HG02678 (cell line): ENCODE results near the gene USP21.
A peak's percentile ranks its signal among the peaks of the same experiment; 100 is the strongest.

ENCODE experiments used
- ATAC-seq: cut with Tn5 transposase; IDR thresholded peaks from one replicate; pipeline ENCODE4 v1.9.1; 2021; ENCODE audit warnings: mild to moderate bottlenecking, moderate library complexity; ENCODE audit not compliant: unreplicated experiment

The USP21 gene

DNA sequence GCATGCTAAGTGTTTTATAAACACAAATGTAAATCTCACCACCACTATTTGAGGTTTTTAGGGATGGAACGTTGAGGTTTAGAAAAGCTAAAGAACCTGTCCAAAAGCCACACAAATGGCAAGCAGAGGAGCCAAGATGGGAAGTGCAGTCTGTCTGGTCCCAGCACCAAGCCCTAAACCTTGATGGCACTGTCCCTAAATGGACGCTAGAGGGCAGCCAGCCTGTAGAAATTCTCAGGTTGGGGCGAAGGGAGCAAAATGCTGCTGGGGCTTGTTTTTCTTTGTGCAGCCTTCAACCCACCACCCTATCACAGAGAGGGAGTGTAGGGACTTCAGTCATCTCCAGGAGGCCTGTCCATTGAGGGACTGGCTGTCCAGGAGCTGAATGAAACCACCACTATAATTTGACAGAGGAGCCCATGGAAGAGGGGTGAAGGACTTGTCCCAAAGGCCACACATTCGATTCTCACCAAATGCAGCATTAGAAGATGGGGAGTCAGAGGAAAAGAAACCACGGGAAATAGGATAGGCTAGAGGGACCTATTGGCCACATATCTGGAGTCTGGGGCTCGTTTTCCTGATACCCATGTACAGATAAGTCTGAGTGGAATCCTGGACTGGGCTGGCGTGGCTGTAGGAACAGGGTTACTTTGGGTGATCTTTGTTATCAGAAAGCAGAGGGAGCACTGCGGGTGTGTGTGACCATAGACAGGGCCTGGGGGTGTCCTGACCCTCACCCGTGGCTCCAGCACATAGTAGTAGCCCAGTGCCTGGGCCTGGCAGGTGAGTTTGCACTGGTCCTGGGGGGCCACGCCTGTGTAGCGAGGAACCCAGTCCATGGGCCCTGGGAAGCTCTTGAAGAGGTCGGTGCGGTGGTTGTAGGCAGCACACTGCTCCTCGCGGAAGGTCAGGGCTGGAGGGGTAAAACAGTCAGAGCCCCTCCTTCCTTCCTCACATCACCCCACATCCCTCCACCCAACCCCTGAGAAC lies 33.5 kb downstream of the USP21 start:
- peak; percentile 73 for ATAC-seq

DNA sequence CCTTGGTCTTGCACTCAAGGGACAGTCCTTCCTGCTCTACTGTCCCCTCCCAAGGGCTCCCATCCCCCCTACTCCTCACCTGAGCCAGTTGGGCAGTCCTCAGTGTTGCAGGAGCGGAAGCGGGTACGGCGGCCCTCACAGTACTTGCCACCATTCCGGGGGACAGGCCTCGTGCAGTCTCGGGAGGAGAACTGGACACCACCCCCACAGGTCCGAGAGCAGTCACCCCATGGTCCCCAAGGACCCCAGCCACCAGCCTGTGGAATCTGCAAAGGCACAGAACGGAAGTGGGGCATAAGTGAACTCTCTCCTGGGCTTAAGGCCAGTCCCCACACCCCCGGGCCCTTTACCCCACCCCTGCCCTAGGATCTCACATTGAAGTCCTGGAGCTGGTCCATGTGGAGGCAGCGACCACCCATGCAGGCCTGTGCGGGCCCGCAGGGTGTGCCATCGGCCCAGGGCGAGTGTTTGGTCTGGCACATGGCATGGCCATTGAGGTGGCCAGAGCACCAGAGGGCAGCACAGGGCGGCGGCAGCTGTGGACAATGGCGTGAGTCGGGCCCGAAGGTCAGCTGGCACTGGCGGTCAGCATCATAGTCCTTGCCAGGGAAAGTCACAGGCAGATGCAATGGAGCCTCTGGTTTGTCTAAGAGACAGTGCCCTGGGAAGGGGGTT lies 34.4 kb downstream of the USP21 start:
- ATAC-seq, result no peak

DNA sequence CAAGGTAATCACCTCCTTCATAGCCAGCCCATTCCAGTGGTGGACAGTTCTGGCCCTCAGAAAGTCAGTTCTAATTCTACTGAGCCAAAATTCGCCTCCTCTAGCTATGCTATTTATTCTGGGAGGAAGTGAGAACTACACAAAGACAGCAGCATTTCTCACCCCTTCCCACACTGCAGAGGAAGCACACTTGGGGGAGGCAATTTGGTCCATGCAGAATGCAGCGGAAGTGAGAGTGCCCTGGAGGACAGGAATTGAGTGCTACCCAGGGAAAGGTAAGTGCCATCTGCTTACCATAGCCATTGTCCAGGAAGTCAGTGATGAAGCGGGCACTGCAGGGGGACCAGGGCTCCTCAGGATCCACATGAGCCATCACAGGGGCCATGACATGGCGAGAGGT lies 35.9 kb downstream of the USP21 start:
- ATAC-seq, result peak; percentile 66

DNA sequence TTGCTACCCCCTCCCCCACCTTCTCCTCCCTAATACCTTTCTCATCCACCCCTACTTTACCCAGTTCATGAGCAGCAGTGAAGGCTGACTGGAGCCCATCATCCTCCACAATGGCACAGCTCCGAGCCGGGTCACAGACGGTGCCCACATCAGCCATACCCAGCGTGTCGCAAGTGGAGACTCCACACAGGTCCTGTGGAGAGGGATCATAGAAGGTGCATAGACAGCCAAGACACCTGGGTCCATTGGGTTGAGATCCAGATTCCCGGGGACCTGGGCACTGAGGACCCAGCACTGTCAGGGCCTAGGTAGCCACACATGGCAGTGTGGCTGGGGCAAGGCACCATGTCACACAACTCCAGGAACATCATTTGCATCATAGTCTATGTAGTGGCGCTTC lies 36.8 kb downstream of the USP21 start:
- ATAC-seq, result no peak

DNA sequence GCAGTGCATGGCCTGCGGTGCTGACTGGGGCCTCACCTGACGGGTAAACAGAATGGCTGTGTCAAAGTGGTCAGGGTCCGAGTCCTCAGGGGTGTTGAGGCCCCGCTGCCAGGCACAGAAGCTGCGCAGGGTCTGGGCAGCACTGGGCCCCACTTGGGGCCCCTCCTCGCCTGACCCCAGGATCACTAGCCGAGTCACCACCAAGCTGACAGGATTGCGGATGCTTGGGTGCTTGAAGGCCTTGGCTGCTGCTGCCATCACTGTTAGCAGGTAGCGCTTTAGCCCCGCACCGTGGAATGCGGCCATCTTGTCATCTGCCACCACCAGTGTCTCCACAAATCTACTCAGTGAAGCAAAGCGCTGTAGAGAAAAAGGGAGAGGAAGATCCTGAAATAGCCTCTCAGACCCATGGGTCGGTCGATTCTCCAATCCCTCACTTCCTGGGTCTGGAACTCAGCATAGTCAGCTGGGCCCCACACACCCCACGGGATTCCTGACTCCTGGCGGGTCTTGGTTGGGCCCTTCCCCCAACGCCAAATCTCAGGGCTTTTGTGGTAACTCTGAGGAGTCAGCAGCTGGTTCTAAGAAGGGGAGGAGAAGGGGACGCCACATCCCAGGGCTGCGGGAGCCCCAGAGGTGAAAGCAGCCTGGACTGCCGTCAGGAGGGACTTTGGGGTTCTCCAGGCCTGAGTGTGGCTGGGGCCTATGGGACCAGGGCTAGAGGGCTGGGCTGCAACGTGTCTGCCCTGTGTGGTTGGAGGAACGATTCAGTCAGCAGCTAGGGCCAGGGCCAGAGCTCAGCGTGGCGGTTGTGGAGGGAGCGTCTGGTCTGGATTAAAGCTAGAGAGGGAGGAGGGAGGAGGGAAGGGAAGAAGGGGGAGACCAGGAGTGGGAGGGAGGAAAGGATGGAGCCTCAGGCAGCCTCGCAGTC lies 37.5 kb downstream of the USP21 start:
- ATAC-seq, result no peak

DNA sequence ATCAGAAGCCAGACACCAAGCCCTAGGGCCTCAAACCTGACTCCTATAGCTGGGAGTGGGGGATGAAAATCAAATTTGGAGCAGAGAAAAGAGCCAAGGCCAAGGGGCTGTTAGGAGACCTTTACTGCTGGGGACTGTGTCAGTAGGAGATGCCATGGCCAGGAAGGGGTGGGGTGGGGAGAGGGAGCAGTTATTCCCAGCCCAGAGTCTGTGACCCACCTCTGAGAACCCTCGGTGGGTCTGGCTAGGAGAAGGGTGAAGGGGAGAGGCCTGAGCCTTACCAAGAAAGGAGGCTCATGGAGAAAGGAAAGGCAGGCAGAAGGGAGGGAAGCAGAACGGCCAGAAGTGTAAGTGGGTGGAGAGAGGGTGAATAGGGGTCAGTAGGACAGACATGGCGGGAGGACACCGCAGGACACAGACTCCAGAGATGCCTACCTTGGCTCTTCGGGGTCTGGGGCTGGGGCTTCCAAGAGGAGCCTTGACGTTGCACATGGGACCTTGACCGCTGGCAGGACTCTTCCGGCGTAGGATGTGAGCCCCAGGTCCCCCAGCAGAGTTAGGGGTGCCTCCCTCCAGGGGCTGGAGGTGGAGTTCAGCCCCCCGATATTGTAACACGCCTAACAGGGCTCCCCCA lies 38.4 kb downstream of the USP21 start:
- ATAC-seq, result no peak

DNA sequence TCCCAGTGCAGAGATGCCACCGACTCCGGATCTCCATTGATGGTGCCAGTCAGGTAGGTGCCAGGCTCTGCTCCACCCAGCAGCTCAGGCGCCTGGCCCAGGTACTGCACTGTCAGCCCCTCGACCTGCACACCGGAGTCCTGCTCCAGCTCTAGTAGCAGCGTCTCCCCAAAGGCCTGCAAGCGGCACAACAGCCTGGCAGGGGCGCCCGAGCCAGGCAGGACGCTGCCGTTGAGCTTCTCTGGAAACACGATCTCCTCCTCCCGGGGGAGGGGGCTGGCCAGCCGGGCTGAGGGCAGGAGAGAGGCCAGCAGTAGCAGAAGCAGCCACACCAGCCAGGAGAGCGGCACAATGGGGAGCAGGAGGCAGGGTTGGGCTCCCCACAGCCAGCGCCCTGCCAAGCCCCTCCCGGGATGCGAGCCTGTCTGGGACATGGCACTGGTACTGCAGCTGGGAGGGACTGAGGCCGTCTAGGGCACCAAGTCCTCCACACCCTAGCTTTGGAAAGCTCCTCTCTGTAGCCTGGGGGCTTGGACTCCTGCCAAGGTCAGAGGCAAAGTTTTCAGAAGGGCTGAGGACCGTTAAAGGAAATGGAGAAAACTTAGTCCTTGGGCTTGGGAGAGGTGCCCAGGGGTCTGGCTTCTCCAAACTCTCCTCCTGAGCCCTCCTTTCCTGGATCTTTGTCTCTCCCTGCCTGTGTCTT lies 39.0 kb downstream of the USP21 start:
- ATAC-seq, result no peak

DNA sequence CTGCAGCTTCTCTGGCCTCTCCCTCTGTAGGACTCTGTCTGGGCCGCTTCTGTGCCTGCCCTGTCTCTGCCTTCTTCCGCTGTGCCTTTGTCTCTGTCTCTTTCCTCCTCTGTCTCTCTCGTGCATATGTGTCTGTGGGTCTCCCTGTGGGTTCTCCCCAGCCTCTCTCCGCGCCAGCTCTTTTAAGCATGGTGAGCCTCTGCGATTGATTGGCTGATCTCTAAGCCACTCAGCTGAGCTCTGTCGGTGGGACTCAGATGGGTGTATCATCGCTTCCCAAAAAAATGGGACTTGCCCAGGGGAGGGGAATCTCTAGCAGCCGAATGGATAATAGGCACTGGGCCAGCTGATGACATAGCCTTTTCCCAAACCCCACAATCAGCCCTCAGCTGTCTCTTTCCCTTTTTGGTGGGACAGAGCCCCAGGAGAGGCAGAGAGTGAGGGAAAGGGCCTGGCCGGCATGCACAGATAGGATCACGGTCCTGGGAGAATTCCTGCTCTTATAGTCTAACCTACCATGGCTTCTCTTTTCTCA lies 39.7 kb downstream of the USP21 start, which contains the start of gene ADAMTS4:
Gene ADAMTS4, minus strand, starts transcription at position 158 of the 535 bp plus-strand sequence. CDS start 427 bp downstream, outside the sequence.
- no peak for ATAC-seq

DNA sequence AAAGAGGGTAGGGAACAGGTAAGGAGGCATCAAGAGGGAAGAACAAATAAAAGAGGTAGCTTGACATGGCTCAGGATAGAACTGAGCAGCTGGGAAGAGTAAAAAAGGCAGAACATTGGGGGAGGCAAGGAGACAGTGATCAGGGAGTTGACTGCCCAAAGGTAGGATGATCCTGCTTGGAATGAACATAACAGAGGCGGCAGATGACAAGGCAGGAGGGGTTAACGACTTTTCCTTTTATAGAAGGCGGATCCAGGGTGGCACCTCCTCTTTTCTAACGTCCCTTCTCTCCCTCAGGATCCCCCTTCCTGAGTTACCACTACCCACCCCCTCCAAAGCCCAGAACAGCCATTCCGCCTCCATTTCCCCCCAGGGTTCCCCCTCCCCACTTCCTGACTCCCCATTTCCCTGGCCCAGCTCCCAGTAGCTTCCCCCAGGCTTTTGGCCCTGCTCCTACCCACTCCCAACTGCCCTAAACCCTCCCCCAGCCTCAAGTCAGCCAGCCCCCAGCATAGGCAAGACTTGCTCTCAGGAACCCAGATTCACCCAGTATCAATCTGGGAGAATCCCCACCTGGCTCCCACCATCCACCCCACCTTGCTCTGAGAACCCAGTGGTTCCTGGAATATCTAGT lies 40.3 kb downstream of the USP21 start:
- ATAC-seq, result no peak

DNA sequence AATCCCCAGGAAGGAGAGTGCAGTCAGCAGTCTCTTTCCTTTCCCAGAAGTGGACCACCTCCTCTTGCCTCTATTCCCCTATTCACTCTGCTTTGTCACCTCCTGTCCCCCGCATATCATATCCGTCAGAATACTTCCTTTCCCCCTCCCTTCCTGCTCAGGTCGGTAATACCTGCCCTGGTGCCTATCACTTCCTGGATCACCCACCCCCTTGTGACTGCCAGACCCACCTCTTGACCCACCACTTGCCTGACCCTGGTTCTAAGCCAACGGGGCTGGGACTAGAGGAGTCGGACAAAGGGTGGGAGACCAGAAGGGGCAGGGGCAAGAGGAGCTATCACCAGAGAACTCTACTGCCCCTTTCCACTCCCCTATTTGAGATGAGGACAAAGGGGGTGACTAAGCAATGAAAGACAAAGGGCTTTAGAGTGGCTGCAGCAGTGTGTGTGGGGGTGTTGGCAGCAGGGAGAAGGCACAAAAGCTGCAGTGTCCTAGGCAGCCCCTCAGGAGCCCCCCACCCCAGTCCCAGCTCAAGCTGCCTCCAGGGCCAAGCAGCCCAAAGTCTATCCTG lies 41.2 kb downstream of the USP21 start:
- no peak for ATAC-seq

DNA sequence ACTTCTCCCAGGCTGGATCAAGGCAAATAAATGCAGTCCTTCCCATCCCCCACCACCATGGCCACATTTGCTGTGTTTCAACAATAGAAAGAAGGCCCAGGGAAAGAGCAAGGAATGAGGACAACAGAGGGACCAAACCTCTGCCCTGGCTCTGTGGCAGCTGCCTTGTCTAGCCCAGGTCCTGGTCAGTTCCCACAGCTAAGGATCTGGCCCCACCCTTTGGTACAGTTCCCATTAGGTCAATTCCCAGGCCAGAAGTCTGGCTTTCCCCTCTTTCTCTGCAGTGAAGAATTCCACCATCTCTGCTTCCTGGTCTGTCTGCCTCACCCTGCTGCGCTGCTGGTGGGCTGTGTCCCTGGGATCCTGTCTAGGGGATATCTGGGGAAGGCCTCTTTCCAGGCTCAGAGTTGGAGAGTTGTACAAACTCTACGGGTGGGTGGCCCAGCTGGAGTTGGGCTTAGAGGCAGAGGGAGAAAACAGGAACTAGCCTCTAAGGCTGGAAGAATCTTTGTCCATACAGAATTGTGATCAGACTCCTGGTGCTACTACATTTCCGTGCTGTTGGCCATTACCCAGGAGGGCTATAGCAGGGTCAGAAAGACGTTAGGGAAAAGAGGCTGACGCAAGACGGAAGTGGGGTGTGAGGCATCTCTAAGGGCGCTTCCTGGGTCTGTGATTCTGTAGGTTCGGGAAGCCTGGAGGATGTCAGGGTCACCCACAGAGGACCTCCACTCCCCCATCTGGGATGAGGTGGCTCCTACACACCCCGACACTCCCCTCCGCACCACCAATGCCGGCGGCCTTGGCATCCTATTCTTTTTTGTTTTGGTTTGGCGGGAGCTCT lies 41.9 kb downstream of the USP21 start:
- no peak for ATAC-seq

DNA sequence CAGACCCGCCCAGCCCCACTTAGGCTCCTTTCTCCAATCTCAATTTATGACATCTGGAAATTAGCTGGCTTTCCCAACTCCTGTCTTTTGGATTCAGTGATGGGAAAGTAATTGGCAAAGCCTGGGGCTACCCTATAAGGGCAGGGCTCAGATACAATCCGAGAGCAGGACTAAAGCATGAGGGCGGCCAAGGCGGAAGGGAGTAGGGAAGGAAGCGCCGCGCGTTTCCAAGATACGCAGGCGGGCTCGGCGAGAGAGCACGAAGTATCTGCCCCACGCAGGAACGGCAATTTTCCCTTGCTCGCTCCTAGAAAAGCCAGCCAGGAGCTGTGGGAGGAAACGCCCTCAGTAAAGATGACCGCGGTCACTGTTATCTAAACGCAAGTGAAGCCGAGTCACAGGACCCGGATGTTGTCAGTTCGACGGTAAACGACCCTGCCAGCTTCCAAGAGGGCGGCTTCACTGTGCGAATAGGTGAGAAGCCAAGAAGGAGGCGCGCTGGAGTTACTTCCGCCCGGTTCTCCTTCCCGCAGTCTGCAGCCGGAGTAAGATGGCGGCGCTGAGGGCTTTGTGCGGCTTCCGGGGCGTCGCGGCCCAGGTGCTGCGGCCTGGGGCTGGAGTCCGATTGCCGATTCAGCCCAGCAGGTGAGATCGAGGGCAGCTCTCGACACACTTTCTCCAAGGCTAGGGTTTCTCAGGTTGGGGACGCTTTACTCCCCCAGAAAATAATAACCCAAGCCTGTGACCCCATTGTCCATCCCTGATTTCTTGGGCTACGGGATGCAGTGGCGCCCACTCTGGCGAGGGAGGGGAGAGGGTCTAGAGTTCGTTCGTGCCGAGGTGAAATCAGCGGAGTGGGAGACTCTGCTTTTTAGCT lies 42.8 kb downstream of the USP21 start, which contains the start of gene NDUFS2:
Gene NDUFS2, plus strand, starts transcription at position 532 of the 877 bp plus-strand sequence. Its CDS starts 19 bp downstream, at position 551.
- ATAC-seq, result peak; percentile 97

DNA sequence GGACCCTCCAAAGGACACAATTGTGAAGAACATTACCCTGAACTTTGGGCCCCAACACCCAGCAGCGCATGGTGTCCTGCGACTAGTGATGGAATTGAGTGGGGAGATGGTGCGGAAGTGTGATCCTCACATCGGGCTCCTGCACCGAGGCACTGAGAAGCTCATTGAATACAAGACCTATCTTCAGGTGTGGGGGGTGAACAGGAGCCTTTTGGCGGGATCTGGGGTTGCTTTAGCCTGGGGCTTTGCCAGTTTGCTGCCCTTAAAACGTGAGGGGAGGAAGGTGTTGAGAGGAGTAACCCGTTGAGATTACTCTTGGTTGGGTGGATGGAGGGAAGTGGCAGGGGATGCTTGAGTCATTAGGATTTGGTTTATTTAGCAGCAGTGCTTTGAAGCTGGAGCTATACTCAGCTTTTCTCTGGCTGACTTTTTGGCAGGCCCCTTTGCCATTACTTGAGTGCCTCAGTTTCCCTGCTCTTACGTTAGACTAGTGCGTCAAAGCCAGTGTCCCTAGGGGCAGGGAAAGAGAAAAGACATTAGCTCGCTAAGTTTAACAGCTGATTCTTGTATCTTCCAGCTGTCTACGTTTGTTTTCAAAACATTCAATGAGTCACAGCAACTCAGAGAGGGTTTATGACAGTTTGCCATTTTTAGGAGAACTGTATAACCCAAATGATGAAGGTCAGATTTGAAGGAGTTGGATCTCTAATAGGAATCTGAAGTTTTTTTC lies 47.3 kb downstream of the USP21 start:
- no peak for ATAC-seq

DNA sequence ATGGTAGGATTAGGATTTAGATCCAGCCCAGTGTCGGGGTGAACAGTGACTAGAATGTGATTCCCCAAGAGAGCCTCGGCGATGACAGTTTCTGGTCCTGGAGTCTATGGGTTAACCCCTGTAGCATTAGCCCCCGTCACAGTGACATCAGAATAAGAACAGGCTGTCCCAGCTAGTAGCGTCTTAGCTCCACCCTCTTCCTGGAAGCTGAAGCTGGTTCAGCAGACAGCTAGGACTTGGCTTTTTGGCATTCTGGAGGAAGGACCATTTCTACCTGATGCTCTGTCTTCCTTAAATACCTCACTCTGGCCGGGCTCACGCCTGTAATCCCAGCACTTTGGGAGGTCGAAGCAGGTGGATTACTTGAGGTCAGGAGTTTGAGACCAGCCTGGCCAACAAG lies 47.9 kb downstream of the USP21 start:
- ATAC-seq, result no peak

DNA sequence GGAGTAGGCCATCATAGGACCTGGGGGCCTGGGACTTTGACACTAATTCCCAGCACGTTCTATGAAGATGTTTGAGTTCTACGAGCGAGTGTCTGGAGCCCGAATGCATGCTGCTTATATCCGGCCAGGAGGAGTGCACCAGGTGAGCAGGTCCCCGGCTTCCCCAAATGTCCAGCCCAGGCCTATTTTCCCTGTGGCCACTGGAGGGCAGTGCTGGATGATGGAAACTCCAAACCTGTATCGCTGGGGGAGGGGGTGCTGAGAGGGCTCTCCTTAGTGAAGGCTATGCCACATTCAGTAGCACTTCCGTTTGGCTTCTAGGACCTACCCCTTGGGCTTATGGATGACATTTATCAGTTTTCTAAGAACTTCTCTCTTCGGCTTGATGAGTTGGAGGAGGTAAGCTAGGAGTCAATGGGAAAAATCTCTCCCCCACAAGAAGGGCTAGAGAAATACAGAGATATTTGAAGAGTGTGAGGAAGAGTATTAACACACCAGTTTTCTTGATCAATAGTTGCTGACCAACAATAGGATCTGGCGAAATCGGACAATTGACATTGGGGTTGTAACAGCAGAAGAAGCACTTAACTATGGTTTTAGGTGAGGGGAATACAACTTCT lies 50.6 kb downstream of the USP21 start:
- peak; percentile 66 for ATAC-seq

DNA sequence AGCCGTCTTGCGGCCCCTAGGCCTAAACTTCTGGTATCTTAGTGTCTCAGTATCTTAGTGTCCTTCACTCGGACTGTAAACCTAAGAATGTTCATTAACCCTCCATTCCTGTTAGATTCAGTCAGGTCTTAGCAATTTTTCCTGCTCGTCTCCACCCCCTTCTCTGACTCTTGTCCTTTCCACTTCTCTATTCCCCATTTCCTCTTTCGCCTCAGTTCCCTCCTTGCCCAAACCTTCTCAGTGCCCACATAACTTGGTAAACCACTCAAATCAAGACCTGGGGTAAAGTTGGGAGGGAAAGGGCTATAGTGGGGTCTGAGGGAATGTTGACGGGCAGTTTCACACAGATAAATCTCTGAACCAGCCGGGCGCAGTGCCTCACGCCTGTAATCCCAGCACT lies 55.1 kb downstream of the USP21 start:
- ATAC-seq, result no peak
